GM18498 (cell line): ENCODE data around the gene GAGE12H.
"Not testable (repeated sequence)": the region's sequence is repeated elsewhere in the genome, so short reads cannot be mapped to it uniquely, and the experiment has no call there.

Experiments
- ATAC-seq: cut with Tn5 transposase; IDR thresholded peaks from one replicate; pipeline ENCODE4 v1.9.1; 2021; ENCODE audit warnings: mild to moderate bottlenecking, moderate library complexity; ENCODE audit not compliant: unreplicated experiment

GAGE12H gene

GRCh38 chrX:49579649-49580048 lies at the start of gene GAGE12H:
Gene GAGE12H, plus strand, starts transcription at chrX:49579949. Its CDS starts 1,155 bp downstream, at chrX:49581104.
- not testable (repeated sequence) for ATAC-seq

GRCh38 chrX:49531877-49532276 lies 47.9 kb upstream of the GAGE12H start, which contains the start of gene GAGE12C:
Gene GAGE12C, plus strand, starts transcription at chrX:49532177. Its CDS starts 1,155 bp downstream, at chrX:49533332.
- ATAC-seq, result not testable (repeated sequence)

GRCh38 chrX:49541433-49541832 lies 38.3 kb upstream of the GAGE12H start, which contains the start of gene GAGE12D:
Gene GAGE12D, plus strand, starts transcription at chrX:49541733. Its CDS starts 1,155 bp downstream, at chrX:49542888.
- ATAC-seq, result not testable (repeated sequence)

- not testable (repeated sequence) for ATAC-seq
These were observed 28.8 kb upstream of the GAGE12H start, which contains the start of gene GAGE12E for GRCh38 chrX:49550989-49551388. Gene GAGE12E, plus strand, starts transcription at chrX:49551289. Its CDS starts 1,155 bp downstream, at chrX:49552444.

- not testable (repeated sequence) for ATAC-seq
These were observed 19.2 kb upstream of the GAGE12H start, which contains the start of gene GAGE12F for GRCh38 chrX:49560542-49560941. Gene GAGE12F, plus strand, starts transcription at chrX:49560842. Its CDS starts 1,155 bp downstream, at chrX:49561997.

GRCh38 chrX:49568728-49569127 lies 11.0 kb upstream of the GAGE12H start:
- ATAC-seq, result not testable (repeated sequence)

- ATAC-seq, result not testable (repeated sequence)
These were observed 10.6 kb upstream of the GAGE12H start for GRCh38 chrX:49569152-49569551.

- ATAC-seq, result not testable (repeated sequence)
These were observed 9.6 kb upstream of the GAGE12H start, which contains the start of gene GAGE12G for GRCh38 chrX:49570100-49570499. Gene GAGE12G, plus strand, starts transcription at chrX:49570400. Its CDS starts 1,155 bp downstream, at chrX:49571555.

GRCh38 chrX:49589196-49589595 lies 9.4 kb downstream of the GAGE12H start, which contains the start of gene GAGE2A:
Gene GAGE2A, plus strand, starts transcription at chrX:49589496. Its CDS starts 1,155 bp downstream, at chrX:49590651.
- not testable (repeated sequence) for ATAC-seq

- ATAC-seq, result not testable (repeated sequence)
These were observed 10.2 kb downstream of the GAGE12H start for GRCh38 chrX:49589769-49590478.

- not testable (repeated sequence) for ATAC-seq
These were observed 10.7 kb downstream of the GAGE12H start for GRCh38 chrX:49590488-49590887.

GRCh38 chrX:49598720-49599119 lies 19.0 kb downstream of the GAGE12H start, which contains the start of gene GAGE1:
Gene GAGE1, plus strand, starts transcription at chrX:49599020. Its CDS starts 1,155 bp downstream, at chrX:49600175.
- ATAC-seq, result not testable (repeated sequence)

GRCh38 chrX:49610718-49611310 lies 31.1 kb downstream of the GAGE12H start:
- ATAC-seq, result no peak

- ATAC-seq, result no peak
These were observed 38.8 kb downstream of the GAGE12H start for GRCh38 chrX:49618574-49618973.

- ATAC-seq, result no peak
These were observed 47.5 kb downstream of the GAGE12H start for GRCh38 chrX:49627086-49627777.
